ENCODE measurements around the gene RTN4.
"Not testable (repeated sequence)": the region's sequence is repeated elsewhere in the genome, so short reads cannot be mapped to it uniquely, and the experiment has no call there.

Gene RTN4

DNA sequence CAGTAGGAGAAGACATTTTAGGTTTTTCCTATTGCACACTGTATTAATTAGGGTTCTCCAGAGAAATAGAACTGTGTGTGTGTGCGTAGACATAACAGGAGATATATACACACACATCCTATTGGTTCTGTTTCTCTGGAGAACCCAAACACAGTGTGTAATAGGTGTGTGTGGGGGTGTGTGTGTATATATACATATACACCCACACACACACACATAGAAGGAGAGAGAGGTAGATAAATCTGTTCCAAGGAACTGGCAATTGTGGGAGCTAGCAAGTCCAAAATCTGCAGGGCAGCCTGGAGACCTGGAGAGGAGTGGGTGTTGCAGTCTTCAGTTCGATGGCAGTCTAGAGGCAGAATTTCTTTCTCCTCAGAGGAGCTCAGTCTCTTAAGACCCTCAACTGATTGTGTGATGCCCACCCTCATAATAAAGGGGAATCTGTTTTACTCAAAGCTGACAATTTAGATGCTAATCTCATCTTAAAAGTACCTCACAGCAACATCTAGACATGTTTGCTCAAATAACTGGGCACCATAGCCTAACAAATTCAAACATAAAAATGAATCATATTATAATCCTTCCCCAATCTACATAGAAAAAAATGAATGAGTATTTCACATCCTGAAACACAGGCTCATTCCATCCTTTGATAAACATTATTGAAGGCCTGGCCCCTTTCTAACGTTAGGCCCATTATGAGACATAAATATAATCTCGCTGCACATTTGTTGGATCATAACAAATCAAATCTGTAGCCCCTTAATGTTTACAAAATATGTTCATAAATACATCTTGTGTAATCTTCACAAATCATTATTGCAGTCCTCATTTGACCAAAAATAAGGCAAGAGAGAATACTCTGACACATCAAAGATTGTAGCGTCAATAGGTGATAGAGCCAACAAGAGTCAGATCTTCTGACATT lies 35.1 kb upstream of the RTN4 start:
- no peak for DNase-seq
- H3K36me3 Mint-ChIP-seq, result no peaks in the 10 kb centered on the region
- CTCF ChIA-PET, result no interaction called here
- peaks cover 3% of the 10 kb centered on the region for H3K4me1 Mint-ChIP-seq
- H3K27ac Mint-ChIP-seq, result no peak overlapping the region
- H3K9me3 Mint-ChIP-seq, result peaks cover under 1% of the 10 kb centered on the region
- H3K4me3 Mint-ChIP-seq, result no peak overlapping the region
- H3K27me3 Mint-ChIP-seq, result no peaks in the 10 kb centered on the region

DNA sequence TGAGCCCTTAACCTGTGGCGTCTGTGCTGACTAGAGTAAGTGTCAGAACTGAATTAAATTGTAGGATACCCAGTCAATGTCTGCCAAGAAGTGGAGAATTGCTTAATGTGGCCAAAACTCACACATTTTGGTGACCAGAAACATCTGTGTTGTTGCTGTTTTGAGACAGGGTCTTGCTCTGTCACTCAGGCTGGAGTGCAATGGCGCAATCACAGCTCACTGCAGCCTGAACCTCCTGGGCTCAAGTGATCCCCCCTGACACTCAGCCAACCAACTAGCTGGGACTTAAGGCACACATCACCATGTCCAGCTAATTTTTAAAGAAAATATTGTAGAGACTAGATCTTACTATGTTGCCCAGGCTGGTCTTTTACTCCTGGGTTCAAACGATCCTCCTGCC lies 34.4 kb upstream of the RTN4 start:
- no peak overlapping the region for H3K4me3 Mint-ChIP-seq
- DNase-seq, result no peak

DNA sequence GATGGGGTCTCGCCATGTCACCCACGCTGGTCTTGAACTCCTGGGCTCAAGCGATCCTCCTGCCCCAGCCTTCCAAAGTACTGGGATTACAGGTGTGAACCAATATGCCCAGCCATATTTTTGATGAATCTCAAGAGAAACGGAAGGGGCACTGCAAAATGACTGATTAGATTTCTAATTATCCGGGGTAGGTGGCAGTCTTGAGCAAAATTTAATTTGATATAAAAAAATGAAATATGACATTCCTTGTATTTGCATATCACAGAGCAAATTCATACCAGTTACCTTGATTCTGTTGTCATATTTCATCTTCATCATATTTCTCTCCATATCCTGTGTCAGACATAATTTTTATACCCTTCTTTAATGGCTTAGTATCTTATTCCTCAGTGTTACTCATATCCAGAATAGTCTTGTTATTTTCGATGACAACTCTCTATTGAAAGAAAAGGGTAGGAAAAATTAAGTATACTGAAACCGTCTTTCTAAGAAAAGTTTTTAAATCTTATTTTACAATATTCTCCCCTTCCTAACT lies 30.0 kb upstream of the RTN4 start:
- DNase-seq, result no peak
- Mint-ChIP-seq H3K4me1 (peaks cover 3% of the 10 kb centered on the region), H3K27ac (no peak overlapping the region), H3K9me3 (peaks cover 4% of the 10 kb centered on the region), H3K36me3 (no peaks in the 10 kb centered on the region), H3K4me3 (no peak overlapping the region), H3K27me3 (no peaks in the 10 kb centered on the region)
- CTCF ChIA-PET, result no interaction called here

More for the DNA sequence above, 34.4 kb upstream of the RTN4 start:
- Mint-ChIP-seq H3K9me3 (peaks cover 4% of the 10 kb centered on the region), H3K27ac (no peak overlapping the region), H3K27me3 (no peaks in the 10 kb centered on the region), H3K36me3 (no peaks in the 10 kb centered on the region), H3K4me1 (peaks cover 3% of the 10 kb centered on the region)
- CTCF ChIA-PET, result no interaction called here

DNA sequence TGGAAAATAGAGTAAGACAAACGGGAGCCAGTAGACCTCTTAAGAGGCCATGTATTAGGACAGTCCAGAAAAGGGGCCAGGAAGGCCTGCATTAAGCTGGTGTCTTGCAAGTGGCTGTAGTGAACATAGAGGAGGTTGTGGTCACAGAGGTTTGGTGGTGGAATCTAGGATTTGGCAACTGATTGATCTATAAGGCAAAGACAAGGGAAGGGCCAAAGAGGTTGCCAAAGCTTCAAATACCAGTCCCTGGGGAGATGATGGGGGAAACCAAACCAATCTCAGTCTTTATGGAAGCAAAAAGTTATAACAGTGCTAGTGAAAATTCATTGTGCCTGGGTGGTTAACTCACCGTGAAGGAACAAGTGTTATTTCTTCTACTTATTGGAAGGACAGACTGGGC lies 28.7 kb upstream of the RTN4 start:
- Mint-ChIP-seq H3K27me3 (no peaks in the 10 kb centered on the region), H3K9me3 (peaks cover 4% of the 10 kb centered on the region), H3K27ac (no peak overlapping the region), H3K36me3 (no peaks in the 10 kb centered on the region), H3K4me3 (no peak overlapping the region), H3K4me1 (peaks cover 3% of the 10 kb centered on the region)
- CTCF ChIA-PET, result no interaction called here
- no peak for DNase-seq

DNA sequence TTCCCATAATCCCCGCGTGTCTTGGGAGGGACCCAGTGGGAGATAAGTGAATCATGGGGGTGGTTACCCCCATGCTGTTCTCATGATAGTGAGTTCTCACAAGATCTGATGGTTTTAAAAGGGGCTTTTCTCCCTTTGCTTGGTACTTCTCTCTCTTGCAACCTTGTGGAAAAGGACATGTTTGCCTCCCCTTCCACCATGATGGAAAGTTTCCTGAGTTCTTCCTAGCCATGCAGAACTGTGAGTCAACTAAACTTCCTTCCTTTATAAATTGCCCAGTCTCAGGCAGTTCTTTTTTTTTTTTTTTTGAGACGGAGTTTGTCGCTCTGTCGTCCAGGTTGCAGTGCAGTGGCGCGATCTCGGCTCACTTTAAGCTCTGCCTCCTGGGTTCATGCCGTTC lies 26.5 kb upstream of the RTN4 start:
- DNase-seq, result no peak
- no peaks in the 10 kb centered on the region for H3K36me3 Mint-ChIP-seq
- no peaks in the 10 kb centered on the region for H3K27me3 Mint-ChIP-seq
- CTCF ChIA-PET, result no interaction called here
- H3K9me3 Mint-ChIP-seq, result peaks cover 4% of the 10 kb centered on the region
- no peak overlapping the region for H3K4me3 Mint-ChIP-seq
- no peak overlapping the region for H3K27ac Mint-ChIP-seq
- H3K4me1 Mint-ChIP-seq, result no peaks in the 10 kb centered on the region

DNA sequence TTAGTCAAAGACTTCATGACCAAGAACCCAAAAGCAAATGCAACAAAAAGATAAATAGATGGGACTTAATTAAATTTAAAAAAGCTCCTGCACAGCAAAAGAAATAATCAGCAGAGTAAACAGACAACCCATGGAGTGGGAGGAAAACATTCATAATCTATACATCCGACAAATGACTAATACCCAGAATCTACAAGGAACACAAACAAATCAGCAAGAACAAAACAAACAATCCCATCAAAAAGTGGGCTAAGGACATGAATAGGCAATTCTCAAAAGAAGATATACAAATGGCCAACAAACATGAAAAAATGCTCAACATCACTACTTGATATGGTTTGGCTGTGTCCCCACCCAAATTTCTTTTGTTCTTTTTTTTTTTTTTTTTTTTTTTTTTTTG lies 25.8 kb upstream of the RTN4 start:
- DNase-seq, H3K4me1 Mint-ChIP-seq, H3K27me3 Mint-ChIP-seq, H3K4me3 Mint-ChIP-seq, H3K27ac Mint-ChIP-seq, H3K36me3 Mint-ChIP-seq, CTCF ChIA-PET, H3K9me3 Mint-ChIP-seq: not testable (repeated sequence)

DNA sequence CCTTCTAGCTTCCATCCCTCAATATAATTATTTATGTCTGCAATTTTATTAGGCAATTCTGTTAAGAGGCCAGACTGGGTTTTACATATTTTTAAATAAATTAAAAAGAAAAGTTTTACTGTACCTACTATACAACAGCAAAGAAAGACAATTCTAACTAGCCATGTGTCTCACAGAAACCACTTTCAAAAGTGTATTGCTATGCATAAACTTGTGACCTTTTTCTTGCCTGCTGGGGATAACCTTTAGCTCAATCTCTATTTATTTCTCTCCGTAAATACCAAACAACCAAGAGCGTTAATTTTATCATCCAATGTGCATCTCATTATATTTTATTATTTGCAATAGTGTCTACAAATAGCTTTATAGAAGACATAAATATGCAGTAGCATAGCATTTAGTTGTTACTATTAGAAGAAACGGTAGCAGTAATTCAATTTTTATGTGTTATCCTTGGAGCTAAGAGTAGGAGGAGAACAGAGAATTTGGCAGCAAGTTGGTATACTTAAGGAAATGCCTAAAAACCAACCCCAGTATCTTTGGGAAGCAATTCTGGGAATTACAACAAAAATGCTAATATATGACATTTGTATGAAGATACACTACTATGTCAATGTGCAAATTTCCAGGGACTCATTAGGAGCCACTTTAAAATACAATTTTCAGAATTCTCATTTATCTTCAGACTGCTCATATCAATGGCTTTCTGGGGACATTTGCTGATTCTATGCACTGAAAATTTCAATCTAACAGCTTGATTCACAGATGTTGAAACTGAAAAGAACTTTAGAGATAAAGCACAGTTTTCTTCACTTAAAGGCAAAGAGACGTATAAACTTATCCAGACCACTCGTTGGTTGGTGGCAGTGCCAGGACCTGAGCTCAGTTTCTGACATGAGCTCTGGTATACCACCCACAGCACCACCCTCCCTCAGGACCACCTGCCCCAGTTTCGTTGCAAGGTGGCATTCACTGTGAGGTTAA lies 23.0 kb upstream of the RTN4 start:
- no peak overlapping the region for H3K27ac Mint-ChIP-seq
- H3K36me3 Mint-ChIP-seq, result no peaks in the 10 kb centered on the region
- no peaks in the 10 kb centered on the region for H3K4me1 Mint-ChIP-seq
- H3K27me3 Mint-ChIP-seq, result no peaks in the 10 kb centered on the region
- no peaks in the 10 kb centered on the region for H3K9me3 Mint-ChIP-seq
- CTCF ChIA-PET, result no interaction called here
- H3K4me3 Mint-ChIP-seq, result no peak overlapping the region
- no peak for DNase-seq

DNA sequence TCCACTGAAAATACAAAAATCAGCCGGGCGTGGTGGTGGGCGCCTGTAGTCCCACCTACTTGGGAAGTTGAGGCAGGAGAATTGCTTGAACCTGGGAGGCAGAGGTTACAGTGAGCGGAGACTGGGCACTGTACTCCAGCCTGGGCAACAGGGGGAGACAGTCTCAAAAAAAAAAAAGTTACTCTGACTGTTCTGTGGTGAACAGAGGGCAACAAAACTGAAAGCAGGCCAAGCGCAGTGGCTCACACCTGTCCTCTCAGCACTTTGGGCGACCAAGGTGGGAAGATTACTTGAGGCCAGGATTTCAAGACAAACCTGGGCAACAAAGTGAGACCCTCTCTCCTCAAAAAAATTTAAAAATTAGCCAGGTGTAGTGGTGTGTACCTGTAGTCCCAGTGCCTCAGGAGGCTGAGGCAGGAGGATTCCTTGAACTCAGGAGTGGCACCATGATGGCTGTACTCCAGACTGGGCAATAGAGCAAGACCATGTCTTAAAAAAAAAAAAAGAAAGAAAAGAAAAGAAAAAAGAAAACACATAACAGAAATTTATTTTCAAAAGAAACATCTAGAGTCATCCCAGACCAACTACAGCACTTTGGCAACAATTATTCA lies 13.6 kb upstream of the RTN4 start:
- Mint-ChIP-seq H3K27ac (no peak overlapping the region), H3K36me3 (no peaks in the 10 kb centered on the region), H3K27me3 (no peaks in the 10 kb centered on the region), H3K4me3 (no peak overlapping the region), H3K9me3 (no peaks in the 10 kb centered on the region), H3K4me1 (peaks cover 3% of the 10 kb centered on the region)
- CTCF ChIA-PET, result no interaction called here
- DNase-seq, result no peak

DNA sequence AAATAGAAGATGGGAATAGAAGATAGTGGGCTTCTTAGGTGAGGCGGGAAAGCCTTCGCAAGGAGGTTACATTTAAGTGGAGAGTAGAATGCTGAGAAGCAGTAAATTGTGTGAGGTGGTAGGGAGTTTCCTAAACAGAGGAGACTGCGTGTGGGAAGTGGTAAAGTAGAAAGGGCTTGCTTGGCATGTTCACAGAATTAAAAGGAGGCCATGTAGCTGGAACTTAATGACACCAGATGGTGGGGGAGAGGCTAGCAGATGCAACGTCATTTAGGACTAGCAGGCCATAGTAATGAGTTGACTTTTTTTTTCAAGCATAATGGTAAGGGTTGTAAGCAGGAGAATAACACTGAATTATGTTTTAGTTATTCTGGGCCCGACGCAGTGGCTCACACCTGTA lies 13.0 kb upstream of the RTN4 start:
- no peaks in the 10 kb centered on the region for H3K9me3 Mint-ChIP-seq
- no peaks in the 10 kb centered on the region for H3K27me3 Mint-ChIP-seq
- H3K27ac Mint-ChIP-seq, result no peak overlapping the region
- peaks cover 3% of the 10 kb centered on the region for H3K4me1 Mint-ChIP-seq
- CTCF ChIA-PET, result interaction anchor here (0.7 kb wide), 1 partner anchor 105 kb away, joined by 4 read pairs; no protein-coding TSS in a partner anchor
- DNase-seq, result no peak
- H3K36me3 Mint-ChIP-seq, result peaks cover 1% of the 10 kb centered on the region
- H3K4me3 Mint-ChIP-seq, result no peak overlapping the region

DNA sequence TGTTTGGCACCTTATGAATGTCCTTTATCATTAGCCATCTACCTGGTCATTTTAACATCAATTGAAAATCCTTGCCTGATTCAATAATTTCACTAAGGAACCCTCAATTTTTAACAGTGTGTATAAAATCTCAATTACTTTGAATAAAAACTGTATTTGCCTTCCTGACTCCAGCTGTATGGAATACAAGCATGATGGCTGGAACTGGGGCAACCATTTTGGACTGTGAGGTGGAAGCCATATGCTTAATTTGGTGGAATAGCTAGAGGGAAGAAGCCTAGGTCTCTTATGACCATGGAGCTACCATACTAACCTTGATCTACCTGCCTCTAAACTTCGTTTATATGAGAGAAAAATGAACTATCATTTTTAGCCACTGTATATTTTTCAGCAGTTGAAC lies 12.5 kb upstream of the RTN4 start:
- Mint-ChIP-seq H3K27ac (no peak overlapping the region), H3K9me3 (no peaks in the 10 kb centered on the region), H3K36me3 (peaks cover 1% of the 10 kb centered on the region), H3K4me1 (peaks cover 3% of the 10 kb centered on the region), H3K27me3 (no peaks in the 10 kb centered on the region), H3K4me3 (no peak overlapping the region)
- no peak for DNase-seq
- CTCF ChIA-PET, result interaction anchor here (0.7 kb wide), 1 partner anchor 106 kb away, joined by 4 read pairs; no protein-coding TSS in a partner anchor

DNA sequence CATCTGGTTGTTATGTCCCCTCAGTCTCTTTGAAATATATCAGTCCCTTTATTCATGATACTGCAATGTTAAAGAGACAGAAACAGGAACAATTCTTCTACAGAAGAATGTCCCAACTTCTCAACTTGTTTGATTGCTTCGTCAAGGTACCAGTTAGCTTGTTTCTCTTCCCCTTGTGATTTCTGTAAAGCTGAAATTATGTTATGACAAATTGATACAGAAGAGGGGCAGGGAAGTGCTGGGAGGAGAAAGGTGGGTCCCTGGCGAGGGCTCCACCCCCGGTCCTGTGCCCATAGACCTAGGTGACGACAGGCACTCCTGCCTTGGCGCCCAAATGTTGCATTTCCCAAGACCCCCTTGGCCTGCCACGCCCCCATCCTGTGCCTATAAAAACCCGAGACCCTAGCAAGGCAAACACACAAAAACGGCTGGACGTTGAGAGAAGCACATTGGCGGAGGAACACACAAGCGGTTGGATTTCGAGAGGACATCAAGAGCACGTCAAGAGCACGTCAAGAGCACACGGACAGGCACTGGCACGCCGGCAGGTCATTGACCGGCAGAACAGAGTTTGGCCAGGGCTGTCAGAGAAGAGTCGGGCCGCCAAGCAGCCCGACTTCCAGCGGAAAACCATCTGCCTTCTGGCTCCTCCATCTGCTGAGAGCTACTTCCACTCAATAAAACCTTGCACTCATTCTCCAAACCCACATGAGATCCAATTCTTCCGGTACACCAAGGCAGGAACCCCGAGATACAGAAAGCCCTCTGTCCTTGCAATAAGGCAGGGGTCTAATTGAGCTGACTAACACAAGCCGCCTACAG lies 11.5 kb upstream of the RTN4 start:
- no peak for DNase-seq
- CTCF ChIA-PET, result no interaction called here
- Mint-ChIP-seq H3K27me3 (no peaks in the 10 kb centered on the region), H3K36me3 (peaks cover 1% of the 10 kb centered on the region), H3K27ac (no peak overlapping the region), H3K4me3 (no peak overlapping the region), H3K4me1 (peaks cover 3% of the 10 kb centered on the region), H3K9me3 (no peaks in the 10 kb centered on the region)

DNA sequence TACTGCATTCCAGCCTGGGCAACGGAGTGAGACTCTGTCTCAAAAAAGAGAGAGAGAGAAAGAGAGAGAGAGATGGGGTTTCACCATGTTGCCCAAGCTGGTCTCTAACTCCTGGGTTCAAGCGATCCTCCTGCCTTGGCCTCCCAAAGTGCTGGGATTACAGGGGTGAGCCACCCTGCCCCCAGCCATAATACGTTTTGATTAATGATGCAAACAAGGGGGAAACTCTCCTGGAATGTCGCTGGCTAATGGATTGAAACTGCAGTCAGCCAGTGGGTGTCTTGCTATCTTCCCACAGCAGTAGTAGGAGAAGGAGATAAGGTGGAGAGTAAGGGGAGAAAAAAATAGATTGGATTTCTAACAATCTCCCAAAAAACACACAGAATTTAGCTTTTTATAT lies 9.5 kb upstream of the RTN4 start:
- CTCF ChIA-PET, result no interaction called here
- H3K27me3 Mint-ChIP-seq, result no peaks in the 10 kb centered on the region
- H3K36me3 Mint-ChIP-seq, result peaks cover 1% of the 10 kb centered on the region
- no peak overlapping the region for H3K4me3 Mint-ChIP-seq
- no peak overlapping the region for H3K27ac Mint-ChIP-seq
- H3K9me3 Mint-ChIP-seq, result no peaks in the 10 kb centered on the region
- H3K4me1 Mint-ChIP-seq, result peaks cover 6% of the 10 kb centered on the region
- no peak for DNase-seq

DNA sequence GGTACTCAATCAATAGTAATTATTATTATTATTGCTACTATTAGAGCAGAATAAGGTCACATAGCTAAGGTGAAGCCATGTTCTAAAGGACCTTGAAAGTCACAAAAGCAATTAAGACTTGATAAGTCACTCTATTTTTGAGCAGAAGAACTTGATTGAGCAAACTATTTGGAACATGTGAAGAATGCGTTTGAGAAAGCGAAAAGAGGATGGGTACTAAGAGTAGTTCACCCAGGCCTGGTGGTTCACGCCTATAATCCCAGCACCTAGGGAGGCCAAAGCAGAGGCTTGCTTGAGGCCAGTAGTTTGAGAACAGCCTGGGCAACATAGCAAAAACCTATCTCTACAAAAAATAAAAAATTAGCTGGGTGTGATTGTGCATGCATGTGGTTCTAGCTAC lies 7.2 kb upstream of the RTN4 start:
- Mint-ChIP-seq H3K27me3 (no peaks in the 10 kb centered on the region), H3K4me3 (no peak overlapping the region), H3K27ac (no peak overlapping the region), H3K36me3 (peaks cover 1% of the 10 kb centered on the region), H3K4me1 (peaks cover 21% of the 10 kb centered on the region), H3K9me3 (no peaks in the 10 kb centered on the region)
- CTCF ChIA-PET, result interaction anchor here (1.0 to 1.3 kb wide), 2 partner anchors 8 to 9 kb away, joined by 4 to 5 read pairs; no protein-coding TSS in a partner anchor
- DNase-seq, result no peak
